HG03439 (cell line): ENCODE results near the gene C22orf31.

Experiments
- ATAC-seq: cut with Tn5 transposase; IDR thresholded peaks from one replicate; pipeline ENCODE4 v1.9.1; 2021; ENCODE audit warnings: mild to moderate bottlenecking, moderate library complexity; ENCODE audit not compliant: unreplicated experiment

C22orf31 gene

GRCh38 chr22:29030016-29030617 lies 31.5 kb downstream of the C22orf31 start:
- no peak for ATAC-seq

- no peak for ATAC-seq
These were observed 32.2 kb downstream of the C22orf31 start for GRCh38 chr22:29029202-29030000.

- ATAC-seq: no peak
These were observed 33.2 kb downstream of the C22orf31 start for GRCh38 chr22:29028468-29028867.

GRCh38 chr22:29026579-29026978 lies 35.1 kb downstream of the C22orf31 start:
- no peak for ATAC-seq

GRCh38 chr22:29023172-29023796 lies 38.3 kb downstream of the C22orf31 start:
- no peak for ATAC-seq

GRCh38 chr22:29022101-29022817 lies 39.4 kb downstream of the C22orf31 start:
- no peak for ATAC-seq

GRCh38 chr22:29018293-29019189 lies 43.1 kb downstream of the C22orf31 start:
- ATAC-seq: no peak

- ATAC-seq: no peak
These were observed 45.3 kb downstream of the C22orf31 start for GRCh38 chr22:29016067-29016938.

- no peak for ATAC-seq
These were observed 46.9 kb downstream of the C22orf31 start for GRCh38 chr22:29014773-29015172.

GRCh38 chr22:29014293-29014692 lies 47.3 kb downstream of the C22orf31 start:
- no peak for ATAC-seq

- ATAC-seq: no peak
These were observed 48.7 kb downstream of the C22orf31 start for GRCh38 chr22:29012952-29013351.

GRCh38 chr22:29012101-29012433 lies 49.6 kb downstream of the C22orf31 start:
- no peak for ATAC-seq

- no peak for ATAC-seq
These were observed 50.2 kb downstream of the C22orf31 start for GRCh38 chr22:29011240-29012100.

- no peak for ATAC-seq
These were observed 52.5 kb downstream of the C22orf31 start for GRCh38 chr22:29009148-29009547.
